HL-60/S4 treated with retinoic acid at 250 ng/mL for 4 days and 3 days (cell line): Measurements from ENCODE around the gene S100A13.
"Not testable (repeated sequence)": the region's sequence is repeated elsewhere in the genome, so short reads cannot be mapped to it uniquely, and the experiment has no call there.

Experiments
- in situ Hi-C: fragments of 300-500 bp; cut with MboI; formaldehyde crosslinking; loops from 2 replicates; pipeline ENCODE4 v1.7.0; 2022; ENCODE audit warnings: low sequenced_read_pairs

Gene S100A13

GRCh38 chr1:153649137-153649862 is 22.0 kb upstream of the S100A13 start:
- in situ Hi-C loops, result no loop called here

DNA sequence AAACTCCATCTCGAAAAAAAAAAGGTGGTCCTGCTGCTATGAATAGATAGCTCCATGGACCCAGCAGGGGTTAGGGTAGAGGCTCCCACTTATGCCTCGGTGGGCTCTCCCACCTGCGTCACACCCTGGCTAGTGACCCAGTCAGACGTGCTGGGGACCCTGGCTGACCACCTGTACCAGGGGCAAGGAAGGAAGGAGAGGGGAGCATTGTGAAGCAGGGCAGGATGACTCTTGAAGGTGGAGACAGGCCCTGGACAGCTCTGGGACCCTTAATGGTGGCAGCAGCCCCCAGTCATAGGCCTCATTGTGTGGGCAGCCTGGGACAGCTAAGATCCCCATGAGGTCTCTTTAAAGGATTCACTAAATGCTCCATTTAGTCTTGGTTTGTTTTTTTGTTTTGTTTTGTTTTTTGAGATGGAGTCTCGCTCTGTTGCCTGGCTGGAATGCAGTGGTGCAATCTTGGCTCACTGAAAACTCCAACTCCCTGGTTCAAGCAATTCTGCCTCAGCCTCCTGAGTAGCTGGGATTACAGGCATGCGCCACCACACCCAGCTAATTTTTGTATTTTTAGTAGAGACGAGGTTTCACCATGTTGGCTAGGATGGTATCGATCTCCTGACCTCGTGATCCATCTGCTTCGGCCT is 20.8 kb upstream of the S100A13 start:
- in situ Hi-C loops, result no loop called here

DNA sequence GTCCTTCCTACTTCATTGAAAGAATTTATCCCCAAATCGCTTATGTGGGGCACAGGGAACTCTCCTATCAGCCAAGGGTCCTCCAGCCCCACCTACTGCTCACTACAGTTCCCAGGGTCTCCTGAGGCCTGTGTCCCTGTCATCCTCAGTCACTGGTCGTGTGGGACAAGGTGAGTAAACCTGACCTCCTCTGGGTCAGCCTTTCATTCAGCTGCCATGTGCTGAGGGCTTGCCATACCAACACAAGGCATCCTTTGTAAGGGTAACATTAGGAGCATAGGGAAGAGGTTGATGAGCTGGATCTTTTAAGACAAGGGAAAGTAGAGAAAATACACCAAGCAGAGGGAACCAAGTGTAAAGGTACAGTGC is 20.0 kb upstream of the S100A13 start:
- in situ Hi-C loops, result no loop called here

GRCh38 chr1:153646672-153647345 is 19.5 kb upstream of the S100A13 start:
- in situ Hi-C loops, result no loop called here

GRCh38 chr1:153643816-153644215 is 16.5 kb upstream of the S100A13 start:
- in situ Hi-C loops, result no loop called here

GRCh38 chr1:153643100-153643499 is 15.8 kb upstream of the S100A13 start:
- in situ Hi-C loops, result no loop called here

DNA sequence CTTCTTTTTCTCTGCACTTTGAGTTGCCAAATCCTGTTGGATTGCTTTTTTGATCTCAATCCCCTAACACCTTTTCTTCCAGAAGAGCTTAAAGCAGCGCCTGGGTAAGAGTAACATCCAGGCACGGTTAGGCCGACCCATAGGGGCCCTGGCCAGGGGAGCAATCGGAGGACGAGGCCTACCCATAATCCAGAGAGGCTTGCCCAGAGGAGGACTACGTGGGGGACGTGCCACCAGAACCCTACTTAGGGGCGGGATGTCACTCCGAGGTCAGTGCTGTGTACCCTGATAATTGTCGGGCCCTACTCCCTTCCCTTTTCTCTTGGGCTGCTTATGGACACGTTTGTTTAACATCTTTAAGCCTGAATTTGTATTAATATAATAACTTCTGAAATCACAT is 14.9 kb upstream of the S100A13 start:
- in situ Hi-C loops, result no loop called here

- in situ Hi-C loops, result no loop called here
Measured at GRCh38 chr1:153640861-153641260, 13.6 kb upstream of the S100A13 start.

GRCh38 chr1:153640213-153640612 is 12.9 kb upstream of the S100A13 start:
- in situ Hi-C loops, result not testable (repeated sequence)

GRCh38 chr1:153639280-153639679 is 12.0 kb upstream of the S100A13 start:
- in situ Hi-C loops, result no loop called here

- in situ Hi-C loops, result no loop called here
Measured at GRCh38 chr1:153638261-153638660, 11.0 kb upstream of the S100A13 start.

GRCh38 chr1:153636312-153636711 is 9.0 kb upstream of the S100A13 start:
- in situ Hi-C loops, result no loop called here

GRCh38 chr1:153635872-153636271 is 8.6 kb upstream of the S100A13 start:
- in situ Hi-C loops, result no loop called here

DNA sequence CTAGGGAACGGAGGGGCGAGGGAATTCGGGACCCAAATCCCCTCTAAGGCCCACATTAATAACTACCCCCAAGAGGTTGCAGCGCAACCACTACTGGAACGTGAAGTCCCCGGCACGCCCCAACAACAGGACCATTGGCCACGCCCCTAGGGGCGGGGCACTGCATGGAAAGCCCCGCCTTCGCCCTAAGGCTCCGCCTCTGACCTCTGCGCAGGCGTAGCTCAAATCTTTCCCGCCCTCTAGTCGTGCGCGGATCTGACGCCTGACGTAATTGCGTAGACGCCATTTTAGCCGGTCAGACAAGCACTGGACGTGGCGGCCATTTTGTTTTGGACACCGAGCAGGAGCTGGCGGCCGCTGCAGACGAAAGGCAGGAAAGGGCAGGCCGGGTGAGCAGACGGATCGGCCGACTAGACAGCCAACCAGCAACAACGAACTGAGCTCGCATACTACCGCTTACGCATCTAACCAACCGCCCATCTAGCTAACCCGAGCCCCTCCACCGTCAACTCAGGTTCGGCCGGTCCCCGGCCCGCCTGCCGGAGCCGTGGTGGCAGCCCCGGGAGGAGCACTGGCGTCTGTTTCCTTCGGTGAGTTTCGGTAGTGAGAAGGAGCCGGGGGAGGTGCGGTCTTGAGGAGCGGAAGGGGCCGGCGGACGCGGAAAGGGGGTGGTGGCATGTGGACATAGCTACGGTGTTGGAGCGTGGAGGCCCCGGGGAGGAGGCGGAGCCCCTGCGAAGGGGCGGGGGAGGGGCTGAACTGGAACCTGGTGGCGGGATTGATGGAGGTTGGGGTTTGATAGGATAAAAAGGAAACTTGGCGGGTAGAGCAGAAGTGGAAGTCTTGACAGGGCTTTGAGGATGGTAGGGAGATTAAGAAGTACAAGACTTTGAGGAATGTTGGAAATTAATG is 6.7 kb upstream of the S100A13 start, which contains the start of gene CHTOP:
Gene CHTOP (plus strand): TSS at position 313 of the 912 bp plus-strand sequence. CDS start 2,523 bp downstream, outside the sequence.
- in situ Hi-C loops, result no loop called here

DNA sequence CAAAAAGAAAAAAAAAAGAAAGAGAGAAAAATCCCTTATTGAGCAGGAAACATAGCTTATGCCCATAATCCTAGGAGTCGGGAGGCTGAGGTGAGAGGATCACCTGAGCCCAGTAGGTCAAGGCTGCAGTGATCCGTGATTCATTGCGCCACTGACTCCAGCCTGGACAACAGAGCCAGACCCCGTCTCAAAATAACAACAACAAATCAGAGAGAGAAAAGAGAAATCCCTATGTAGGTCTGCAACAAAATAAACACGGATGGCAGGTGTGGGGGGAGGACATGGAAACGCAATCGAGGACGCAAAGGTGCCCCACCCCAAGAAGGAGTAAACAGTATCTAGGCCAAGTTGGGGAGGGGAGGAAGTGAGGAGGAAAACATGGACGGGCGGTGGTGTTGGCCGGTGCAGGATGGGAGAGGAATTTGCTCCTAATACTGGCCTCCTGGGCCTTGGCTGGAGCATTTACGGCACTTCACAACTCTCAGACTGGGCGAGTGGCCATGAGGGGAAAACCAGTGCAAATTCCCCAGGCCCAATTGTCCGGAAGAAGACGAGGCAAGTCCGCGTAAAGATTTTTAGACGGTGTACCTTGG is 6.0 kb upstream of the S100A13 start:
- in situ Hi-C loops, result no loop called here

DNA sequence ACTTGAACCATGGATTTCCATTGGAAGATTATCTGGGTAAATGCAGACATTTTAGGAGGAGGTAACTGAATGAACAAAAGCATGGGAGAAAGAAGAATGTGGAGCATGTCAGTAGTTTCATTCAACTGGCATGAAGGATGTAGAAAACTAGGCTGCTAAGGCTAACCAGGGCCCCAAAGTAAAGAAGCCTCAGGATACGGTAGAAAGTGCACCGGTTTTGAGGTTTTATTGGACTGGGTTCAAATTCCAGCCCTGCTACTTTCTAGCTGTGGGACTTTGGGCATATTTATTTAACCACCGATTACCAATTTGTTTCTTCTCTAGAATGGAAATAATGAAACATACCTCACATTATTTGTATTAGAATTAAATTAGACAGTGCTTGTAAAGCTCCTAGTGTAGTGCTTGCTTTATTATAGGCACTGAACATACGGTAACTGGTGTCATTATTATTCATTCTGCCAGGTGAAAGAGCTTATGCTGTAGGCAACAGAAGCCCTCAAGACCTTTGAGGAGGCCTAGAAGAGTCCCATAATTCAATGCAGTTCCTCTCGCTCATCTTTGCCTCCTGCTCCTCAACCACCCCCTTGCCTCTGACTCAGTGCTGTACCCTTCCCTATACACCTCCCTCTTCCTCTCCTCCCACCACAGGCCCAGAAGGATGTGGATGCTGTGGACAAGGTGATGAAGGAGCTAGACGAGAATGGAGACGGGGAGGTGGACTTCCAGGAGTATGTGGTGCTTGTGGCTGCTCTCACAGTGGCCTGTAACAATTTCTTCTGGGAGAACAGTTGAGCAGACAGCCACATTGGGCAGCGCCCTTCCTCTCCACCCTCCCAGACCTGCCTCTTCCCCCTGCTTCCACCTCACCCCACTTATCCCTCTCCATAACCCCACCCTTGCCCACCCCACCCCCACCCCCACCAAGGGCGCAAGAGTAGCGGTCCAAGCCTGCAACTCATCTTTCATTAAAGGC is 4.0 kb upstream of the S100A13 start:
- in situ Hi-C loops, result no loop called here

DNA sequence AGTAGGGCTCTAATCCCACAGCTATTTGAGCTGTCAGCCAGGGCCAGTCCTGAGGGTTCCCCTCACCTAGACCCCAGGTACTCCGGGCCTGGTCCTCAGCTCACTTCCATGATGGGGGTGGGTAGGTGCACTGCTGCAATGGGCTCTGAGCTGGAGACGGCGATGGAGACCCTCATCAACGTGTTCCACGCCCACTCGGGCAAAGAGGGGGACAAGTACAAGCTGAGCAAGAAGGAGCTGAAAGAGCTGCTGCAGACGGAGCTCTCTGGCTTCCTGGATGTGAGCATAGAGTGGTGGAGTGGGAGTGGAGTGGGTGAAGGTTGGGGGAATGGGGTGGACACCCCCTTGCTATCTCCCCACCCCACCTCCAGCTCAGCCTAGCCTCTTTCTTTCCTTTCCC is 3.1 kb upstream of the S100A13 start:
- in situ Hi-C loops, result no loop called here

DNA sequence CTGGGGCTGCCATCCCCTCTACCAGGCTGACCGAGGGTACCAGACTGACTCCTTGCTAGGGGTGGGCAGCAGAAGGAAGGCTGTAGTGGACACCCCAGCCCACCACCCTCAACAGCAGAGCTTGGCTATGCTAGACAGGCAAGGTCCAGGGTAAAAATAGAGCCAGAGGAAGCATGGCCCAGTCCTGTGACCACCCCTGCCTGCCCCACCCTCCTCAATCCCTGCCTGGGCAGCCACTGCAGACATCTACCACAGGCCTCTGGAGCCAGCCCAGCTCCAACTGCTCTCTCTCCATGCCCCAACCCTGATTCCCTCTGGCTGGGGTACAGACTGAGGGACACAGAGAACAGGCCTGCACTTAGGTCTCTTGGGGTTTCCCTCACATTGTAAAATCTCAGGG is 2.7 kb upstream of the S100A13 start:
- in situ Hi-C loops, result no loop called here

DNA sequence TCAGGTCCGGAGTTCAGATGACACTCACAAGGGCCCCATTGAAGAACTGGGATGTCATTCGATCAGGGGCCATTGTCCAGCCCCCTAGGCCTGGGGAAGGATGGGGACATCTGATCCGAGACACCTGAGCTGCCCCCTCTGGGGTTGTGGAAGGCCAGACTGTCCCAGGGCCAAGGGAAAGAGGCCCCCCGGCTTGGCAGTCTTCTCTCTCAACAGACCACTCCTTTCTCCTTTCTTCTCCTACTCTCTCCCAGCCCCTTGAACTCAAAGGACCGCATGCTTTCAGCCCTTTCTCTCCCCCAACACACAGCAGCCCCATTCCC is 2.0 kb upstream of the S100A13 start:
- in situ Hi-C loops, result no loop called here
